Astrocyte (in vitro differentiated cells and primary cell): ENCODE measurements around the gene ZNF618. TPM values are rescaled to one million over a fixed set of nuclear protein-coding genes. Genes with fewer than 3 reads are reported as not detected.

Experiments
- DNase-seq: peaks from one replicate; pipeline ENCODE4 v3.0.0-alpha.2; 2010; ENCODE audit warnings: low read depth
- FAIRE-seq: peaks from 2 replicates; lab custom pipeline; 2011; peaks lifted over from hg19 to GRCh38; lab: Jason Lieb, UNC
- H2AFZ ChIP-seq: 2 replicates; pipeline ENCODE4 v1.6.0; 2012; ENCODE audit warnings: low read depth, low read length, inconsistent platforms
- H3K27ac ChIP-seq: 2 replicates; pipeline ENCODE4 v1.5.1; 2011; ENCODE audit warnings: low read depth, low read length, inconsistent platforms
- H3K27me3 ChIP-seq: 2 replicates; pipeline ENCODE4 v1.6.0; 2011; ENCODE audit warnings: low read length, inconsistent platforms; ENCODE audit not compliant: insufficient read depth
- H3K36me3 ChIP-seq: 2 replicates; pipeline ENCODE4 v1.5.1; 2011; ENCODE audit warnings: low read length, inconsistent platforms; ENCODE audit not compliant: insufficient read depth
- H3K4me1 ChIP-seq: 2 replicates; pipeline ENCODE4 v1.5.1; 2011; ENCODE audit warnings: low read length, inconsistent platforms; ENCODE audit not compliant: insufficient read depth
- H3K4me2 ChIP-seq: 2 replicates; pipeline ENCODE4 v1.6.0; 2012; ENCODE audit warnings: low read length, inconsistent platforms
- H3K4me3 ChIP-seq: 2 replicates; pipeline ENCODE4 v1.5.1; 2011; ENCODE audit warnings: low read depth, mild to moderate bottlenecking, low read length, inconsistent platforms; ENCODE audit not compliant: insufficient read depth
- H3K79me2 ChIP-seq: 2 replicates; pipeline ENCODE4 v1.6.0; 2012; ENCODE audit warnings: mild to moderate bottlenecking, low read length, inconsistent platforms; ENCODE audit not compliant: insufficient read depth
- H3K9ac ChIP-seq: 2 replicates; pipeline ENCODE4 v1.6.0; 2012; ENCODE audit warnings: mild to moderate bottlenecking, low read length, inconsistent platforms
- H3K9me3 ChIP-seq: 2 replicates; pipeline ENCODE4 v1.5.1; 2012; ENCODE audit warnings: low read depth, mild to moderate bottlenecking, low read length, inconsistent platforms; ENCODE audit not compliant: insufficient read depth
- H4K20me1 ChIP-seq: 2 replicates; pipeline ENCODE4 v1.6.0; 2012; ENCODE audit warnings: low read length, inconsistent platforms; ENCODE audit not compliant: insufficient read depth
- H3K27ac Mint-ChIP-seq: one replicate; pipeline ENCODE4 v1.8.0; 2021; ENCODE audit warnings: mild to moderate bottlenecking, mixed read lengths; ENCODE audit not compliant: unreplicated experiment
- H3K27me3 Mint-ChIP-seq: one replicate; pipeline ENCODE4 v1.8.0; 2021; ENCODE audit warnings: low read depth, mixed read lengths; ENCODE audit not compliant: unreplicated experiment
- H3K36me3 Mint-ChIP-seq: one replicate; pipeline ENCODE4 v1.8.0; 2021; ENCODE audit warnings: low read depth, mixed read lengths; ENCODE audit not compliant: unreplicated experiment
- H3K4me1 Mint-ChIP-seq: one replicate; pipeline ENCODE4 v1.8.0; 2021; ENCODE audit warnings: low read depth, mixed read lengths; ENCODE audit not compliant: unreplicated experiment
- H3K4me3 Mint-ChIP-seq: one replicate; pipeline ENCODE4 v1.8.0; 2021; ENCODE audit warnings: mild to moderate bottlenecking, moderate library complexity, mixed read lengths; ENCODE audit not compliant: unreplicated experiment
- H3K9me3 Mint-ChIP-seq: one replicate; pipeline ENCODE4 v1.8.0; 2021; ENCODE audit warnings: mild to moderate bottlenecking, mixed read lengths; ENCODE audit not compliant: unreplicated experiment
- EZH2 ChIP-seq: IDR thresholded peaks from 2 replicates; pipeline ENCODE4 v1.6.1; 2012; ENCODE audit warnings: mild to moderate bottlenecking, low read length, inconsistent platforms; ENCODE audit not compliant: insufficient read depth
- total RNA-seq: library from RNA; stranded (reverse); gene quantifications from 2 replicates; pipeline ENCODE4 v1.2.1, GENCODE V29; 2021
- TF ChIP-seq, protein P1 (sequence below): IDR thresholded peaks from 2 replicates; pipeline ENCODE4 v1.5.1; 2011; ENCODE audit warnings: low read depth, mild to moderate bottlenecking, inconsistent platforms, low read length, moderate library complexity; ENCODE audit not compliant: insufficient read depth

Gene ZNF618
- total RNA-seq, 1 donor from 2014 or later, result 30.1 TPM

- H3K27ac ChIP-seq, result no peak overlapping the region
- peaks cover 3% of the 10 kb centered on the region for H3K79me2 ChIP-seq
- no peak overlapping the region for H3K9ac ChIP-seq
- H2AFZ ChIP-seq, result no peak overlapping the region
- Mint-ChIP-seq H3K4me1 (peaks cover 5% of the 10 kb centered on the region), H3K27me3 (no peaks in the 10 kb centered on the region), H3K9me3 (no peaks in the 10 kb centered on the region), H3K27ac (no peak overlapping the region), H3K4me3 (no peak overlapping the region), H3K36me3 (peaks cover 23% of the 10 kb centered on the region)
- no peaks in the 10 kb centered on the region for H3K27me3 ChIP-seq
- peaks cover 12% of the 10 kb centered on the region for H3K4me1 ChIP-seq
- no peak overlapping the region for H3K4me2 ChIP-seq
- no peaks in the 10 kb centered on the region for H3K9me3 ChIP-seq
- peaks cover 70% of the 10 kb centered on the region for H4K20me1 ChIP-seq
- FAIRE-seq (no peak), DNase-seq (no peak)
- no peaks in the 10 kb centered on the region for H3K36me3 ChIP-seq
- no peak for TF ChIP-seq EZH2
- TF ChIP-seq, protein P1, sequence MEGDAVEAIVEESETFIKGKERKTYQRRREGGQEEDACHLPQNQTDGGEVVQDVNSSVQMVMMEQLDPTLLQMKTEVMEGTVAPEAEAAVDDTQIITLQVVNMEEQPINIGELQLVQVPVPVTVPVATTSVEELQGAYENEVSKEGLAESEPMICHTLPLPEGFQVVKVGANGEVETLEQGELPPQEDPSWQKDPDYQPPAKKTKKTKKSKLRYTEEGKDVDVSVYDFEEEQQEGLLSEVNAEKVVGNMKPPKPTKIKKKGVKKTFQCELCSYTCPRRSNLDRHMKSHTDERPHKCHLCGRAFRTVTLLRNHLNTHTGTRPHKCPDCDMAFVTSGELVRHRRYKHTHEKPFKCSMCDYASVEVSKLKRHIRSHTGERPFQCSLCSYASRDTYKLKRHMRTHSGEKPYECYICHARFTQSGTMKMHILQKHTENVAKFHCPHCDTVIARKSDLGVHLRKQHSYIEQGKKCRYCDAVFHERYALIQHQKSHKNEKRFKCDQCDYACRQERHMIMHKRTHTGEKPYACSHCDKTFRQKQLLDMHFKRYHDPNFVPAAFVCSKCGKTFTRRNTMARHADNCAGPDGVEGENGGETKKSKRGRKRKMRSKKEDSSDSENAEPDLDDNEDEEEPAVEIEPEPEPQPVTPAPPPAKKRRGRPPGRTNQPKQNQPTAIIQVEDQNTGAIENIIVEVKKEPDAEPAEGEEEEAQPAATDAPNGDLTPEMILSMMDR, result no peak
- no peak overlapping the region for H3K4me3 ChIP-seq
Observed at GRCh38 chr9:113998114-113998513, 122.0 kb downstream of the ZNF618 start.

GRCh38 chr9:113998525-113999255 lies 122.6 kb downstream of the ZNF618 start:
- Histone ChIP-seq H3K9me3 (no peaks in the 10 kb centered on the region), H3K4me2 (no peak overlapping the region), H3K9ac (no peak overlapping the region), H2AFZ (no peak overlapping the region), H3K36me3 (no peaks in the 10 kb centered on the region), H3K27me3 (no peaks in the 10 kb centered on the region), H3K4me3 (no peak overlapping the region), H3K27ac (no peak overlapping the region), H3K4me1 (peaks cover 17% of the 10 kb centered on the region), H3K79me2 (no peaks in the 10 kb centered on the region), H4K20me1 (peaks cover 64% of the 10 kb centered on the region)
- Mint-ChIP-seq H3K4me3 (no peak overlapping the region), H3K36me3 (peaks cover 24% of the 10 kb centered on the region), H3K9me3 (no peaks in the 10 kb centered on the region), H3K27me3 (no peaks in the 10 kb centered on the region), H3K4me1 (peaks cover 10% of the 10 kb centered on the region), H3K27ac (no peak overlapping the region)
- no peak for DNase-seq
- FAIRE-seq, result no peak
- no peak for TF ChIP-seq EZH2
- TF ChIP-seq, protein P1, result no peak
